Urinary bladder (tissue), 4 donors: ENCODE results near the gene IL6. TPM values are rescaled to one million over a fixed set of nuclear protein-coding genes. Genes with fewer than 3 reads are reported as not detected.
"Not testable (repeated sequence)": the region's sequence is repeated elsewhere in the genome, so short reads cannot be mapped to it uniquely, and the experiment has no call there.

Experiments
- DNase-seq: peaks from one replicate; pipeline ENCODE4 v3.0.0-alpha.2; 2015; ENCODE audit errors: extremely low spot score
- H3K27ac ChIP-seq: one replicate; pipeline ENCODE4 v1.5.1; 2013; ENCODE audit warnings: low read depth, mild to moderate bottlenecking, moderate library complexity
- H3K36me3 ChIP-seq: one replicate; pipeline ENCODE4 v1.6.1; 2013; ENCODE audit warnings: mild to moderate bottlenecking, moderate library complexity; ENCODE audit not compliant: insufficient read depth
- H3K4me1 ChIP-seq: one replicate; pipeline ENCODE4 v1.6.1; 2013; ENCODE audit warnings: mild to moderate bottlenecking, moderate library complexity; ENCODE audit not compliant: insufficient read depth
- H3K4me3 ChIP-seq: one replicate; pipeline ENCODE4 v1.5.1; 2013; ENCODE audit warnings: low read depth, low read length
- WGBS: extraction: QIAGEN DNeasy Blood & Tissue Kit; methylation state at CpG from one replicate; pipeline ENCODE4 v1.1.7; 2013; 5-methylcytosine and 5-hydroxymethylcytosine counted together
- polyA plus RNA-seq: library from polyadenylated mRNA; stranded (reverse); fragments of 200-250 nt; gene quantifications from one replicate; pipeline ENCODE4 v1.2.3, GENCODE V29; 2013
- total RNA-seq: library from RNA; depleted of rRNA; stranded (reverse); fragments of >200 nt; gene quantifications from one replicate; pipeline ENCODE4 v1.2.3, GENCODE V29; 2014
- donor health status: healthy with polysubstance abuse.
- donor health status: healthy.

IL6 gene
- 0.32 TPM for total RNA-seq
- 6.9 TPM for polyA plus RNA-seq

DNA sequence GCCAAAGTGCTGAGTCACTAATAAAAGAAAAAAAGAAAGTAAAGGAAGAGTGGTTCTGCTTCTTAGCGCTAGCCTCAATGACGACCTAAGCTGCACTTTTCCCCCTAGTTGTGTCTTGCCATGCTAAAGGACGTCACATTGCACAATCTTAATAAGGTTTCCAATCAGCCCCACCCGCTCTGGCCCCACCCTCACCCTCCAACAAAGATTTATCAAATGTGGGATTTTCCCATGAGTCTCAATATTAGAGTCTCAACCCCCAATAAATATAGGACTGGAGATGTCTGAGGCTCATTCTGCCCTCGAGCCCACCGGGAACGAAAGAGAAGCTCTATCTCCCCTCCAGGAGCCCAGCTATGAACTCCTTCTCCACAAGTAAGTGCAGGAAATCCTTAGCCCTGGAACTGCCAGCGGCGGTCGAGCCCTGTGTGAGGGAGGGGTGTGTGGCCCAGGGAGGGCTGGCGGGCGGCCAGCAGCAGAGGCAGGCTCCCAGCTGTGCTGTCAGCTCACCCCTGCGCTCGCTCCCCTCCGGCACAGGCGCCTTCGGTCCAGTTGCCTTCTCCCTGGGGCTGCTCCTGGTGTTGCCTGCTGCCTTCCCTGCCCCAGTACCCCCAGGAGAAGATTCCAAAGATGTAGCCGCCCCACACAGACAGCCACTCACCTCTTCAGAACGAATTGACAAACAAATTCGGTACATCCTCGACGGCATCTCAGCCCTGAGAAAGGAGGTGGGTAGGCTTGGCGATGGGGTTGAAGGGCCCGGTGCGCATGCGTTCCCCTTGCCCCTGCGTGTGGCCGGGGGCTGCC lies at the start of gene IL6:
IL6 (plus strand) TSS at position 294 of the 807 bp plus-strand sequence; CDS start at position 357, 63 bp downstream.
- WGBS: 18% methylated on average over 28 of the region's 28 CpGs
- Histone ChIP-seq H3K27ac (no peak within 1 kb of the TSS), H3K4me3 (peak within 1 kb of the TSS; percentile 33), H3K4me1 (no peaks in the 10 kb centered on the region), H3K36me3 (no peaks in the 10 kb centered on the region)
- DNase-seq: peak; percentile 33

DNA sequence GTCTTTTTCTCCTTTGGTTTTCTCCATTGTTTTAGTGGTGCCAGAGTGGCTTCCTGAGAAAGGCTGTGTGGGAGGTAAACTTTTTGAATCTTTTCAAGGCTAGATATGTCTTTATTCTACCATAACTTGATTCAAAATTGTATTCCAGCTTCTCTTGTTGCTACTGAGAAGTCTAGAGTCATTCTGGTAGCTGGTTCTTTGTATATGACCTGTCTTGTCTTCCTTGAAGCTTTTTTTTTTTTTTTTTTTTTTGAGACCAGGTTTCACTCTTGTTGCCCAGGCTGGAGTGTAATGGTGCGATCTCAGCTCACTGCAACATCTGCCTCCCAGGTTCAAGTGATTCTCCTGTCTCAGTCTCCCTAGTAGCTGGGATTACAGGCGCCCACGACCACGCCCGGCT lies 49.7 kb upstream of the IL6 start:
- not testable (repeated sequence) for H3K4me1 ChIP-seq, DNase-seq, H3K27ac ChIP-seq, H3K4me3 ChIP-seq, H3K36me3 ChIP-seq
- 94% methylated on average over 5 of the region's 5 CpGs for WGBS

DNA sequence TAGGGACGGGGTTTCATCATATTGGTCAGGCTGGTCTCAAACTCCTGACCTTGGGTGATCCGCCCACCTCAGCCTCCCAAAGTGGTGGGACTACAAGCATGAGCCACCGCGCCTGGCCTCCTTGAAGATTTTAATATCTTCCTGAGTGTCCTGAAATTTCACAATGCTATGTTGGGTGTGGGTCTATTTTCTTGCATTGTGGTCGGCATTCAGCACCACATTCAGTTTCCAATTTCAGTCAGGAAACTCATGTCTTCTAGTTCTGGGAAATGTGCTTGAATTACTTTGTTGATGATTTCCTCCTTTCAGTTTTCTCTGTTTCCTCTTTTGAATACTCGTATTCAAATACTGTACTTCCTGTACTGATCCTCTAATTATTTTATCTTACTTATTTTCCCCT lies 49.3 kb upstream of the IL6 start:
- Histone ChIP-seq H3K4me3 (no peak overlapping the region), H3K27ac (no peak overlapping the region), H3K36me3 (no peaks in the 10 kb centered on the region), H3K4me1 (no peaks in the 10 kb centered on the region)
- 78% methylated on average over 6 of the region's 6 CpGs for WGBS
- no peak for DNase-seq

DNA sequence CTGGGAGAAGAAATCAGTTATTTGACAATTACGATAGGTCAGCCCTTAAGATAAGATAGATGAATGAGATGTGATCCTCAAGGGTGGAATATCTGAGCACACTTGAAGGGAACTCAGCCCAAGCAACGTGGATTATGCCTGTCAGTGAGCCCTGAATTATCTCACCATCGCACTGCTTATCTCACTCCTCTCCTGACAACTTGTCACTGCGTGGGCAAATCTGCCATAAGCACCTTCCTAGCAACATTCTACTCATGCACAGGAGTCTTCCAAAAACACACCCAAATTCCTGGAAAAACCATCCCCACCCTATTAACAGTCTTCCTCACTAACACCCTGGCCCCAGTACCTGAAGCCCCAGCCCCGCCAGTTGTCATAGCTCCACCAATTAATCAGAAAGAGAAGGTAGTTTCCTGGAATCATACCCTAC lies 46.5 kb upstream of the IL6 start:
- WGBS: 60% methylated on average over 5 of the region's 5 CpGs

DNA sequence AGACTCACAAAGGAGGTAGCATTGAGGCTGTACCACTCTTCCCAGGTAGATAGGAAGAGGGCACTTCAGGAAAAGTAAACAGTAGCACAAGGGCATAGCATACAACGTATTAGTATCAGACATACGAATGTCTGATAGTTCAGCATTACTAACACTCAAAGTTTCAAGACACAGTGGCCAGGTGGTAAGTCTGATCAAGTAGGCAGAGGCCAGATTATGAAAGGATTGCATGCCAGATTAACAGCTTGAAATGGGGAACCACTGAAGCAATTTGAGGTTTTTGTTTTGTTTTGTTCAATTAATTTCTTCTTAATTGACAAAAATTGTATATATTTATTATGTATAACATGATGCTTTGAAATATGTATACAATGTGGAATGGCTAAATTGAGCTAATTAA lies 45.7 kb upstream of the IL6 start:
- WGBS: 84% methylated on average over 2 of the region's 2 CpGs
- Histone ChIP-seq H3K4me1 (no peaks in the 10 kb centered on the region), H3K36me3 (no peaks in the 10 kb centered on the region), H3K4me3 (no peak overlapping the region), H3K27ac (no peak overlapping the region)
- DNase-seq: no peak

More for the DNA sequence above, 46.5 kb upstream of the IL6 start:
- no peak overlapping the region for H3K4me3 ChIP-seq
- no peak for DNase-seq
- H3K4me1 ChIP-seq: no peaks in the 10 kb centered on the region
- no peak overlapping the region for H3K27ac ChIP-seq
- H3K36me3 ChIP-seq: no peaks in the 10 kb centered on the region

DNA sequence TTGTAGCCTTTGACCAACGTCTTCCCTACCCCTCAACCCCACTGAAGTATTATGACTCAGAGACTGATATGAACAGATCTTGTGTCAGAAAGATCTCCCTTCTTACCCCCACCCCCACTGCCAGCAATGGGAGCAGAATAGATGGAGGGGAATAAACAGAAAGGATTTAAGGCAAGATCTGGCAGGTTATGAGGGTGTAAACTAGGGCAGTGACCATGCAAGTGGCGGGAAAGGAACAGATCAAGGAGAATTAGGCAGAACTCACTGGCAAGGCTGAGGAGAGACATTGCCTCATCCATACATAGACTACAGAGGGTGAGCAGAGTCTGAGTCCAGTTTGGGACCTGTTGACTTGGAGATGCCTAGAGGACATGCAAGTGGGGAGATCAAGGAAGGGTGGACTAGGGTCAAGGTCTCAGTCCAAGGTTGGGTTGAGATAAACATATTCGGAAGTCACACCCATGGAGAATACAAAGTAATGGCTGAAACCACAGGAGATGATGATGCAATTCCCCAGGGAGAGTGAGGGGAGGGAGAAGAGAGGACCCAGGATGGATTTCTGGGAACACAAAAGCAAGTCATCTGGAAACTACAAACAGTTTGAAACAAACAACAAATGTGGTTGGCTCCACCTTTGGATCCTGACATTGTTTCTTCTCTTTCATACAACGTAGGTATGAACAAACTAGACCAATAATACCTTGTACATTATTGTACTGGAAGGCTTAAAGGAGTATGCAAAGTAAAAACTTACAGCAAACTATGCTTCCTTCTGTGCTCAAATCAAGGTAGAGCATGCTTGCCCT lies 44.9 kb upstream of the IL6 start:
- Histone ChIP-seq H3K27ac (no peak overlapping the region), H3K36me3 (no peaks in the 10 kb centered on the region), H3K4me3 (no peak overlapping the region), H3K4me1 (no peaks in the 10 kb centered on the region)
- DNase-seq: no peak
- whole genome bisulfite sequencing: 87% methylated on average over 4 of the region's 4 CpGs

DNA sequence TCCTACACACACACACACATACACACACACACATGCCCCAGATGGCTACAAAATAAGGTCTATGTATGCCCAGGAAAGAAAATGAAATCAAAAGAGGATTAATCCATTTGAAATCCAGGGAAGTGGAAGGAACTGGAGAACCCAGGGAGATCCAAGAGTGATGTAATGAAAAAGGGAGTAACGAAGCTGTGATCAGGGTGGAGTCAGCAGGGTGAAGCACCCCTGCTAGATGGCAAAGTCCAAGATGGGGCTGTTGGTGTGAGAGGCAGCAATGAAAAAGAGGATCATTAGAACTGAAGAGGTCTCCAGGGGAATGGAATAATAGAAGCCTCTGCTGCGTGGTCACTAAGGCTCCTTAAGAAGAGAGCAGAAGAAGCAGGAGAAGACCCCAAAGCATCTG lies 43.6 kb upstream of the IL6 start:
- no peak for DNase-seq
- no peaks in the 10 kb centered on the region for H3K4me1 ChIP-seq
- no peak overlapping the region for H3K27ac ChIP-seq
- no peak overlapping the region for H3K4me3 ChIP-seq
- H3K36me3 ChIP-seq: no peaks in the 10 kb centered on the region
- WGBS: 79% methylated on average over 2 of the region's 2 CpGs

DNA sequence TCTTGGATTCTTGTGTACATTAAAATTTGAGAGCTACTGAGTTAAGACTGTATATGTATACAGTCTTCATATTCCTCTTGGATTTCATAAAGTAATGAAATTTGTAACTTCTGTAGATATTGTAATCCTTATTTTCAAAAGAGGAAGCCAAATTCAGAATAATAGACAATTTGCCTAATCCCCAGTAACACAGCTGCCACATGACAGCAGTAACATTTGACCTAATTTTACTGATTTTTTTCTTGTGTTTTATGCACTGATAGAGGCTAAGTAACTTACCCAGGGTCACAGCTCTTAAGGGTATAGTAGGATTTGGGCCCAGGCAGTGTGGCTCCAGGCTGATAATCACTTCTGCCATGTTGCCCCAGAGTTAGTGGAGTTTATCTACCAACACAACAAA lies 40.4 kb upstream of the IL6 start:
- Histone ChIP-seq H3K4me1 (no peaks in the 10 kb centered on the region), H3K4me3 (no peak overlapping the region), H3K36me3 (no peaks in the 10 kb centered on the region), H3K27ac (no peak overlapping the region)
- DNase-seq: no peak

DNA sequence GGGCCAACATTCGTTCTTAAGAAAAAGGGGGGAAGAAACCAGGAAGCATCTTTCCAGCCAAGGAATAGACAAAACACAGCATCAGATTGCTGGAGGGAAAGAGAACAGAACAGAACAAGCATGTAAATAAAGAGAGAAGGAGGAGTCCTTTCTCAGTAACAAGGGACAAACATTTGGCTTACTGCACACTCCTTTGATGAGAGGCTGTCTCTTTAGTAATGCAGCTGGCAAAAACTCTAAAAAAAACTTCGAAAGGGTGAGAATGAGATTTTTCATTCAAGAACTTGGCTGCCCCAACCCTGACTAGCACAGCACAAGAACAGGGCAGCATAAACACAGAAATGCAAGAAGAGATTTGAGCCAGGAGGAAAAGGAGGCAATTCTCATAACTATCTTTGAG lies 38.9 kb upstream of the IL6 start:
- no peak for DNase-seq
- H3K36me3 ChIP-seq: no peaks in the 10 kb centered on the region
- no peak overlapping the region for H3K27ac ChIP-seq
- no peaks in the 10 kb centered on the region for H3K4me1 ChIP-seq
- H3K4me3 ChIP-seq: no peak overlapping the region
- 26% methylated on average over 2 of the region's 2 CpGs for WGBS

DNA sequence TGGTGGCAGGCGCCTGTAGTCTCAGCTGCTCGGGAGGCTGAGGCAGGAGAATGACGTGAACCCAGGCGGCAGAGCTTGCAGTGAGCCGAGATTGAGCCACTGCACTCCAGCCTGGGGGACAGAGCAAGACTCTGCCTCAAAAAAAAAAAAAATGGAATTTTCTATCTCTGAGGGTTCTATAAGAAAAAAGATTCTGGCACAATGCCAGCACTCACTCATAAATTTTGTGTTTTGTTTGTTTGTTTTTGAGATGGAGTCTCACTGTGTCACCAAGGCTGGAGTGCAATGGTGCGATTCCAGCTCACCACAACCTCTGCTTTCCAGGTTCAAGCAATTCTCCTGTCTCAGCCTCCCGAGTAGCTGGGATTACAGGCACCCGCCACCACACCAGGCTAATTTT lies 38.1 kb upstream of the IL6 start:
- H3K4me1 ChIP-seq, H3K27ac ChIP-seq, DNase-seq, H3K4me3 ChIP-seq, H3K36me3 ChIP-seq: not testable (repeated sequence)
- 96% methylated on average over 8 of the region's 8 CpGs for WGBS

DNA sequence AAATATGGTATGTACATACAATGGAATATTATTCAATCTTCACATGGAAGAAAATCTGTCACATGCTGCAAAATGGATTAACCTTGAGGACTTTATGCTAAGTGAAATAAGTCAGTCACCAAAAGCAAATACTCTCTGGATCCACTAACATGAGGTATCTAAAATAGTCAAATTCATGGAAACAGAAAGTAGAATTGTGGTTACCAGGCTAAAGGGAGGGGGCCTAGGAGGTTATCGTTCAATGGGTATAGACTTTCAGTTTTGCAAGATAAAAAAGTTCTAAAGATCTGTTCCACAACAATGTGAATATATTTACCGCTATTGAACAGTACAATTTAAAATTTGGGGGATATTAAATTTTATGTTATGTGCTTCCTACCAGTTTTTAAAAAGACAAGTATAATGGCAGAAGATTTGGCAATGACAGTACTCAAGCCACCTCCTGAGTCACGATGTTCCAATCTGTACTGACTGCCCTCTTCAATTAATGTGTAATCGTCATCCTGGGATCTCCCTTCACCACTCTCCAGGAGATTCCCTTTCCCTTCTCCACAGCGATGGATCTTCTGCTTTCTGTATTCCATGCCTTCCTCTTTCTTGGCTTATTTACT lies 32.3 kb upstream of the IL6 start:
- Histone ChIP-seq H3K4me1 (no peaks in the 10 kb centered on the region), H3K27ac (no peak overlapping the region), H3K36me3 (no peaks in the 10 kb centered on the region), H3K4me3 (no peak overlapping the region)
- 87% methylated on average over 5 of the region's 5 CpGs for WGBS
- no peak for DNase-seq

DNA sequence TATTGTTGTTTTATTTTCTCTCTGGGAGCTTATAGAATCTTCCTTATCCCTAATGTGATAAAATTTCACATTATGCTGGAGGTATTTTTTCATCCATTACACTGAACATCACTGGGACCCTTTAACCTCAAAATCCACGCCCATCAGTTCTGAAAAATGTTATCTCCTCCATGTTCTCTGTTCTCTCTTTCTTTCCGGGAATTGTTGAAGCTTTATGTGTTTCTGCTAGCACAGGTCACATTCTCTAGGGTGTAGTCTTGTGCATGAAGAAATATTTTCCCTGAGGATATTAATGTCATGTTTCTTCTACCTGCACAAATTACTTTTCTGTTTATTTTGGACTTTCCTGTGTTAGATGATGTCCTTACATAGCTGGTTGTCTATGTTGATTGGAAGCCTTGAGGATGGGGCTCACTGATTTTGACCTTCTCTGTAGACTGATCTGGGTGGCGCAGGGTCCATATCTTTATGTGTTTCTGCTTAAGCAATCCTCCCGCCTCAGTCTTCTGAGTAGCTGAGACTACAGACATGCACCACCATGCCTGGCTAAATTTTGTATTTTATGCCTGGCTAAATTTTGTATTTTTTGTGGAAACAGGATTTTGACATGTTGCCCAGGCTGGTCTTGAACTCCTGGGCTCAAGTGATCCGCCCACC lies 31.4 kb upstream of the IL6 start:
- H3K36me3 ChIP-seq: no peaks in the 10 kb centered on the region
- WGBS: 88% methylated on average over 5 of the region's 5 CpGs
- no peak overlapping the region for H3K4me3 ChIP-seq
- no peaks in the 10 kb centered on the region for H3K4me1 ChIP-seq
- no peak overlapping the region for H3K27ac ChIP-seq
- DNase-seq: no peak

DNA sequence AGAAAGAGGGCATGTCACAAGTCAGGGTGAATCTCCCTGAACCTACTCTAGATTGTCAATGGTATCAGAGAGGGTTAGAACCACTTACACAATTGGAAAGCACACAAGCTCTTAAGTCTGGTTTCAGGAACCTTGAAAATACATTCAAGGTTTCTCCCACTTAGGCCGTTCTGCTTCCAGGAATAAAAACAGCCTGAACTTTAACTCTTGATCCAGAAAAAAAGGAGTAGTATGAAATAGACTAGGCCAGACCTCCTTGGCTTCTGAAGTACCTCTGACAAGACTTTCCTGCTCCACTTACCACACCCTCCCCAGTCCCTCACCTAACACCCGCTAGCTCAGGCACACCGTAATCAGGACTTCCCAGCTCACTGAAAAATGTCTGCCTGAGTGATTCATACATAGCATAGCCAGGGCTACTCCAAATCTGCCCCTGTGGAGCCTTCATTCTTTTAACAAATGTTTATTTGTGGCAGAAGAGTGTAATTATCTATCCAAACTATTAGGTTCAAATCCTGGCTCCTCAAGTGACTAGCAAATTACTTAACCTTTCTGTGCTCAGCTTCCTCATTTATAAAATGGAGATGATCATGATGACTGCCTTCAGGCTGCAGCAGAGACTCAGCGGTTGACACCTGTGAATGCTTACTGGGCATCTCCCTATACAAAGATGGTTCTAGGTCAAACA lies 30.3 kb upstream of the IL6 start:
- Histone ChIP-seq H3K4me3 (no peak overlapping the region), H3K27ac (no peak overlapping the region), H3K4me1 (no peaks in the 10 kb centered on the region), H3K36me3 (no peaks in the 10 kb centered on the region)
- WGBS: 81% methylated on average over 4 of the region's 4 CpGs
- DNase-seq: no peak
